Brain microvascular endothelial cell (primary cell): ENCODE results near the gene CYP1A2.

Experiments
- DNase-seq: peaks from one replicate; pipeline ENCODE4 v3.0.0-alpha.2; 2020
- H3K27ac ChIP-seq: fragments of 250-450 bp; sonication (Bioruptor Pico); 2 replicates; pipeline ENCODE4 v1.5.1; 2020; ENCODE audit warnings: mild to moderate bottlenecking, moderate library complexity
- H3K27me3 ChIP-seq: fragments of 250-450 bp; sonication (Bioruptor Pico); replicated peaks from 2 replicates; pipeline ENCODE4 v1.5.1; 2020; ENCODE audit warnings: mild to moderate bottlenecking
- H3K36me3 ChIP-seq: fragments of 250-450 bp; sonication (Bioruptor Pico); replicated peaks from 2 replicates; pipeline ENCODE4 v1.5.1; 2020; ENCODE audit warnings: mild to moderate bottlenecking
- H3K4me3 ChIP-seq: 2 replicates; pipeline ENCODE4 v1.5.1; 2011; ENCODE audit warnings: low read depth, mild to moderate bottlenecking, control low read depth, low read length, moderate library complexity
- in situ Hi-C: cut with HindIII; loops from 2 replicates; pipeline ENCODE4 v1.10.0; 2017; ENCODE audit warnings: low sequenced_read_pairs, low pct_ligation_motif_present
- TF ChIP-seq, protein P1 (sequence below): IDR thresholded peaks from 2 replicates; pipeline ENCODE4 v1.5.1; 2011; ENCODE audit warnings: low read depth, mild to moderate bottlenecking, moderate library complexity, low read length, control low read depth, inconsistent platforms; ENCODE audit errors: missing control alignments

CYP1A2 gene

DNA sequence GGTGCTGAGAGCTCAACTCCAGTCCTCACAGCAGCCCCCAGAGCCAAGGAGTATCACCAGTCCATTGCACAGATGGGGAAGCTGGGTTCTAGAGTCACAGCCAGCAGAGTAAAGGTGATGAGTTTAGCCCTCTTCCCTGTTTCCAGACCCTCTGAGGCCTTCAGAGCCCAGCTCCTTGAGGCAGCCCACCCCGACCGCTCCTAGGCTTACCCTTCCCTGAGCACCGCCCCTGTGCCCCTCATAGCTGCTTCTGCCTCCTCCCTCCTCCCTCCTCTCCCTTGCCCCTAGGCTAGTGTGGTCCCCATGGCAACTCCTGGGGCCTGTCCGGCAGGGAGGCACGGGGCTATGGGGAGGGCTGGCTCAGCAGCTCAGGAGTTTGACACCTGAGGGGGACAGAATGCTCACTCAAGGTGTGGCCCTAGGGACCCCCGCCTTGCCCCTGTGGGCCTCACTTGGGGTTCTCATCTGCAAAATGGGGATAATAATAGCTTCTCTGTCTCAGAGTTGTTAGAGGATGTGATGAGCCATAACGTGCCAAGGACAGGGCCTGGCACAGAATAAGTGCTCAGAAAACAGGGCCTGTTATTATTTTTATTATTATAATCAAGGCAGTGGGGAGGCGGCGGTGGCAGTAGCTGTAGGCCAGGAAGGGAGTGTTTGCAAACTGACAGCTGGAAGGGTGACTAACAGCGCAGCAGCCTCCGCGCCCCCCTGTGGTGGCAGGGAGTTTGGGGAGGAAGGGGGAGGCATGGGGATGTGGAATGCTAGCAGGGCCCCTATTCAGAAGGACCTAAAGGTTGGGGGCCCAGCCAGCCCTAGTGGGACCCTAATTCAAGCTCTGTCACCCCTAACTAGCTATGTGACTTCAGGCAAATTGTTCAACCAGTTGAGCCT is 44.7 kb downstream of the CYP1A2 start:
- Histone ChIP-seq H3K27ac (no peak overlapping the region), H3K36me3 (peaks cover under 1% of the 10 kb centered on the region), H3K27me3 (no peaks in the 10 kb centered on the region), H3K4me3 (no peak overlapping the region)
- in situ Hi-C loops: no loop called here
- peak; percentile 56 for DNase-seq
- TF ChIP-seq, protein P1, sequence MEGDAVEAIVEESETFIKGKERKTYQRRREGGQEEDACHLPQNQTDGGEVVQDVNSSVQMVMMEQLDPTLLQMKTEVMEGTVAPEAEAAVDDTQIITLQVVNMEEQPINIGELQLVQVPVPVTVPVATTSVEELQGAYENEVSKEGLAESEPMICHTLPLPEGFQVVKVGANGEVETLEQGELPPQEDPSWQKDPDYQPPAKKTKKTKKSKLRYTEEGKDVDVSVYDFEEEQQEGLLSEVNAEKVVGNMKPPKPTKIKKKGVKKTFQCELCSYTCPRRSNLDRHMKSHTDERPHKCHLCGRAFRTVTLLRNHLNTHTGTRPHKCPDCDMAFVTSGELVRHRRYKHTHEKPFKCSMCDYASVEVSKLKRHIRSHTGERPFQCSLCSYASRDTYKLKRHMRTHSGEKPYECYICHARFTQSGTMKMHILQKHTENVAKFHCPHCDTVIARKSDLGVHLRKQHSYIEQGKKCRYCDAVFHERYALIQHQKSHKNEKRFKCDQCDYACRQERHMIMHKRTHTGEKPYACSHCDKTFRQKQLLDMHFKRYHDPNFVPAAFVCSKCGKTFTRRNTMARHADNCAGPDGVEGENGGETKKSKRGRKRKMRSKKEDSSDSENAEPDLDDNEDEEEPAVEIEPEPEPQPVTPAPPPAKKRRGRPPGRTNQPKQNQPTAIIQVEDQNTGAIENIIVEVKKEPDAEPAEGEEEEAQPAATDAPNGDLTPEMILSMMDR: peak; percentile 80

- Histone ChIP-seq H3K27me3 (no peaks in the 10 kb centered on the region), H3K27ac (no peak overlapping the region), H3K36me3 (peaks cover 7% of the 10 kb centered on the region), H3K4me3 (no peak overlapping the region)
- in situ Hi-C loops: no loop called here
- DNase-seq: no peak
- TF ChIP-seq, protein P1: no peak
Measured at GRCh38 chr15:74794248-74794969, 45.8 kb downstream of the CYP1A2 start.

DNA sequence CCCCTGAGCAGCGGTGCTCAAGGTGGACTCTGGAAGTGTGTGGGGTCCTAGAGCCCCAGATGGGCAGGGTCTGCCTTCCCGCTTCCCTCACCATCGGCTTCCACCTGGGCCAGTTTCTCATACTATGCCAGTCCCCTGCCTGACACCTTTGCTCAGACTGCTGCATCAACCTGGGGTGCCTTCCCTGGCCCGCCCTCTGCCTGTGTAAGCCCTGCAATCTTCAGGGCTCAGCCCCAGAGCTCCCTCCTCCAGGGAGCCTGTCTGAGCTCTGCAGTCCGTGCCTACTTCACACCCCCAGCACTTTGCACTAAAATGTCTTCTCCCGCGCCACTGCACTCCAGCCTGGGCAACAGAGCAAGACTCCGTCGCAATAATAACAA is 46.3 kb downstream of the CYP1A2 start:
- TF ChIP-seq, protein P1: no peak
- no peak for DNase-seq
- no peak overlapping the region for H3K4me3 ChIP-seq
- H3K36me3 ChIP-seq: peaks cover 12% of the 10 kb centered on the region
- no peak overlapping the region for H3K27ac ChIP-seq
- in situ Hi-C loops: no loop called here
- no peaks in the 10 kb centered on the region for H3K27me3 ChIP-seq

- Histone ChIP-seq H3K27me3 (no peaks in the 10 kb centered on the region), H3K36me3 (peaks cover 21% of the 10 kb centered on the region), H3K4me3 (no peak overlapping the region), H3K27ac (no peak overlapping the region)
- TF ChIP-seq, protein P1: no peak
- DNase-seq: no peak
- in situ Hi-C loops: no loop called here
Measured at GRCh38 chr15:74795966-74796625, 47.5 kb downstream of the CYP1A2 start.

DNA sequence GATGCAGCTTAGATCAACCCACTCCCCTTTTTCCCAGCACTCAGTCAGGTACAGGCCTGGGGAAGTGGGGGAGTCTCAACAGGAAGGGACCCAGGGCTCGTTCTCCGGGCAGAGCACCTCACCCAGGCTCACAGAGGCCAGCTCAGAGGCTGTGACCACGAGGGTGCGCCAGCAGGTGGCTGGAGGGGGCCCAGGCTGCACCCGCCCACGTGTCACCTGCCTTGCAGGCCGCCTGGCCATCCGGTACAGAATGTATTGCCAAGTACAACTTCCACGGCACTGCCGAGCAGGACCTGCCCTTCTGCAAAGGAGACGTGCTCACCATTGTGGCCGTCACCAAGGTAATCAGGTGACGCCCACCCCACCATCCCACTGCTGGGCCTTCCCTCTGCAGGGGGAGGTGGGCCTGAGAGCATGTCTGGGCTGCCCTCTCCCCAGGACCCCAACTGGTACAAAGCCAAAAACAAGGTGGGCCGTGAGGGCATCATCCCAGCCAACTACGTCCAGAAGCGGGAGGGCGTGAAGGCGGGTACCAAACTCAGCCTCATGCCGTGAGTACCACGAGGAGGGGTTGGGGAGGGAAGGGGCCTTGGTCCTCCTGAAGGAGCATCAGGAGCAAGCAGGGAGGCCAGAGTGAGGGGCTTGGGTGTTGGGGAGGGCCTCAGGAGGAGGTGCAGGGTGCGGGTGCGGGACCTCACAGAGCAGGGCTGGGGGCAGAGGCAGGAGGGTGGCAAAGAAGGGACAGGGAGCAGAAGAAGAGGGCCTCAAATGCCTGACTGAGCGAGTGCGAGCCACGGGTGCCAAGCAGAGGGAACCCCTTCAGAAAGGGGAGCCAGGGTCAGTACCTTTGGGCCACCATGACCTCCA is 50.0 kb downstream of the CYP1A2 start:
- TF ChIP-seq, protein P1: no peak
- Histone ChIP-seq H3K4me3 (no peak overlapping the region), H3K27ac (no peak overlapping the region), H3K27me3 (no peaks in the 10 kb centered on the region), H3K36me3 (peaks cover 44% of the 10 kb centered on the region)
- in situ Hi-C loops: no loop called here
- no peak for DNase-seq
